Thyroid gland (tissue), 4 donors: ENCODE data around the gene EFCAB12.

ENCODE experiments used
- POLR2A ChIP-seq, 2 donors: fragments of 450-650 bp; IDR thresholded peaks; one replicate each; pipeline ENCODE4 v1.6.1; 2017; ENCODE audit warnings: antibody characterized with exemption in 2 of 2, mild to moderate bottlenecking in 2 of 2, moderate library complexity in 1 of 2
- TF ChIP-seq, protein P1 (sequence below), 6 experiments: fragments of 200-600 bp in 3 of 6; fragments of 450-650 bp in 3 of 6; sonication (generic) in 3 of 6; IDR thresholded peaks; one replicate each; pipeline ENCODE4 v1.5.1; 2016 to 2019; ENCODE audit warnings: antibody characterized with exemption in 6 of 6, mild to moderate bottlenecking in 2 of 6, inconsistent platforms in 1 of 6, moderate library complexity in 1 of 6

DNA sequence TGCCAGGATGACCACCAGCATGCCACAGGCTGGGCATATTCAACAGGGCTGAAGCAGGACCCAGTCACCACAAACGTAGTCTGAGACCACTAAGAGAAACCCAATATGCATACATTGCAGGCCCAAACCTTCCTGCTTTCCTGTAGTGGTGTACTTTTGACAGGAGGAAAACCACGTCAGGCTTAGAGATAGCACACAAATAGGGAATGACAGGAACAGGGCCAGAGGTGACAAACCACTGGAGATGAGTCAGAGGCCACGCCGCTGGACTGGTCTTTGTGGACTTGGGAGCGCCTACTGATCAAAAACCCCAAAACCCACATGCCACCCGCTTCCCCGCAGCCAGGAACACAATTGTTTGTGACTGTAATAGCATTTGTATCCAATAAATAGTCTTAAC lies 3.6 kb upstream of the EFCAB12 start:
- TF ChIP-seq, protein P1, sequence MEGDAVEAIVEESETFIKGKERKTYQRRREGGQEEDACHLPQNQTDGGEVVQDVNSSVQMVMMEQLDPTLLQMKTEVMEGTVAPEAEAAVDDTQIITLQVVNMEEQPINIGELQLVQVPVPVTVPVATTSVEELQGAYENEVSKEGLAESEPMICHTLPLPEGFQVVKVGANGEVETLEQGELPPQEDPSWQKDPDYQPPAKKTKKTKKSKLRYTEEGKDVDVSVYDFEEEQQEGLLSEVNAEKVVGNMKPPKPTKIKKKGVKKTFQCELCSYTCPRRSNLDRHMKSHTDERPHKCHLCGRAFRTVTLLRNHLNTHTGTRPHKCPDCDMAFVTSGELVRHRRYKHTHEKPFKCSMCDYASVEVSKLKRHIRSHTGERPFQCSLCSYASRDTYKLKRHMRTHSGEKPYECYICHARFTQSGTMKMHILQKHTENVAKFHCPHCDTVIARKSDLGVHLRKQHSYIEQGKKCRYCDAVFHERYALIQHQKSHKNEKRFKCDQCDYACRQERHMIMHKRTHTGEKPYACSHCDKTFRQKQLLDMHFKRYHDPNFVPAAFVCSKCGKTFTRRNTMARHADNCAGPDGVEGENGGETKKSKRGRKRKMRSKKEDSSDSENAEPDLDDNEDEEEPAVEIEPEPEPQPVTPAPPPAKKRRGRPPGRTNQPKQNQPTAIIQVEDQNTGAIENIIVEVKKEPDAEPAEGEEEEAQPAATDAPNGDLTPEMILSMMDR (IDR thresholded peaks at IDR 0.05): no peak
- no peak for TF ChIP-seq POLR2A (IDR thresholded peaks at IDR 0.05)
